HG03039 (cell line): Measurements from ENCODE around the gene ETV6.
"Not testable (repeated sequence)": the region's sequence is repeated elsewhere in the genome, so short reads cannot be mapped to it uniquely, and the experiment has no call there.

Source experiments
- ATAC-seq: cut with Tn5 transposase; IDR thresholded peaks from one replicate; pipeline ENCODE4 v1.9.1; 2021; ENCODE audit warnings: mild to moderate bottlenecking, moderate library complexity; ENCODE audit not compliant: unreplicated experiment

Gene ETV6

DNA sequence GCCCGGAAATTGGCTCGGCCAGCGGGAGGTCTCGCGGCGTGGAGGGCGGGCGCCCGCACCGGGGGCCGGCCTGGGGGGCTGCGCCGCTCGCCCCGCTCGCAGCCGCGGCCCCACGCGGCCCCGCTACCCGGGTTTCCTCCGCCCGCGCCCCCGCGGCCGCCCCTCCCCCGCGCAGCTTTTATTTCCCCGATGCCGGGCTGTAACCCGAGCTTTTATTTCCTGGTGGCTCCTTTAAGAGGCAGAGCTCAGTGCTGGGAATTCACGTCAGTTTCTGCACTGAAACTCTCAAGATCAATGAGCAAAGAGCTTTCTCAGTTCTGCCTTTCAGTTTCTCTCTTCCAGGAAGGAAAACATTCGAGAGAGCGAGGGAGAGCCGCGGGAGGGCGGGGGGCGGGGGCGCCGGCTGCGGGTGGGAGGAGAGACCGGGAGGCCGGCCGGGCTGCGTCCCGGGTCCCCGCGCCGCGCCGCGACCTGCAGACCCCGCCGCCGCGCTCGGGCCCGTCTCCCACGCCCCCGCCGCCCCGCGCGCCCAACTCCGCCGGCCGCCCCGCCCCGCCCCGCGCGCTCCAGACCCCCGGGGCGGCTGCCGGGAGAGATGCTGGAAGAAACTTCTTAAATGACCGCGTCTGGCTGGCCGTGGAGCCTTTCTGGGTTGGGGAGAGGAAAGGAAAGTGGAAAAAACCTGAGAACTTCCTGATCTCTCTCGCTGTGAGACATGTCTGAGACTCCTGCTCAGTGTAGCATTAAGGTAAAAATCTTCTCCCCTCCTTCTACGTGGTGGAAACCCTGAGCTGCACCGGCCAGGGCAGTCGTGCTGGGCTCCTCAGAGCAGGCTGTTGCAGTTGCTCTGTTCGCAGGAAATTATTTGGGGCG, at the start of gene ETV6:
Gene ETV6, plus strand, starts transcription at position 262 of the 873 bp plus-strand sequence. Its CDS starts 454 bp downstream, at position 716.
- ATAC-seq, result peak; percentile 44

DNA sequence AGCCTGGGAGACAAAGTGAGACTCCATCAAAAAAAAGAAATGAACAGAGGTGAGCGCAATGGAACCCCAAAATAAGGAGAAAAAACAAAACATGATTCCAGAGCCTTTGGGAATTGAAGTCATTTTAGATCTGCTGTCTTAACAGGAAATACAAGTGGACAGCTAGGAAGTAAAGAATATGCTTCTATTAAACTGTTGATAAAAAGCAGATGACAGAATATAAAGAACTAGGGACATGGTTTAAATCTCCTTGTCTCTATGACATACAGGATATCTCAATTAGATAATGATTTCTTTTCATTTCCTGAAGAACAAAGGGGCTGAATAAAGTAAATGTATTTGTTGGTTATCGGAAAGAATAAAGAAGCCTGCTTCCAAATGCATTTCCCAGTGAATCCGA, 49.3 kb upstream of the ETV6 start:
- no peak for ATAC-seq

- no peak for ATAC-seq
Observed at GRCh38 chr12:11601647-11602046, 47.8 kb upstream of the ETV6 start.

GRCh38 chr12:11607313-11608081, 42.0 kb upstream of the ETV6 start:
- no peak for ATAC-seq

DNA sequence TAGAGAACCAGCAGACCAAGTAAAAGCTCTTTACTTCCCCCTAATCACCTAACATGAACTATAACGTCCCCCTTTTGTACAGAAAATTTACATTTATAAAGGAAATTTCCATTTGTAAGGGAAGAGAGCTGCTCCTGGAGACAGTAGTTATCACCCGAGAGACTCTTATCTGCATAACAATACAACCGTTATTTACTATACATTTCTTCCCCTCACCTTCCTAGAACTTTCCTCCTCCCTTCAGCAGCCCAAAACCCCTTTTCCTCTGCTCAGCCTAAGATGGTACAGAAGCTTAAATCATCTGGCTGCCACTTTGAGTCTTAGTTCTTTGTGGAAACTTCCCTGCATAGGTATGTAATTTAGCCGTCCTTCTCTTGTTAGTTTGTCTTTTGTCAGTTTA, 40.4 kb upstream of the ETV6 start:
- no peak for ATAC-seq

- no peak for ATAC-seq
Observed at GRCh38 chr12:11615481-11615880, 34.0 kb upstream of the ETV6 start.

GRCh38 chr12:11618046-11618445, 31.4 kb upstream of the ETV6 start:
- ATAC-seq, result no peak

DNA sequence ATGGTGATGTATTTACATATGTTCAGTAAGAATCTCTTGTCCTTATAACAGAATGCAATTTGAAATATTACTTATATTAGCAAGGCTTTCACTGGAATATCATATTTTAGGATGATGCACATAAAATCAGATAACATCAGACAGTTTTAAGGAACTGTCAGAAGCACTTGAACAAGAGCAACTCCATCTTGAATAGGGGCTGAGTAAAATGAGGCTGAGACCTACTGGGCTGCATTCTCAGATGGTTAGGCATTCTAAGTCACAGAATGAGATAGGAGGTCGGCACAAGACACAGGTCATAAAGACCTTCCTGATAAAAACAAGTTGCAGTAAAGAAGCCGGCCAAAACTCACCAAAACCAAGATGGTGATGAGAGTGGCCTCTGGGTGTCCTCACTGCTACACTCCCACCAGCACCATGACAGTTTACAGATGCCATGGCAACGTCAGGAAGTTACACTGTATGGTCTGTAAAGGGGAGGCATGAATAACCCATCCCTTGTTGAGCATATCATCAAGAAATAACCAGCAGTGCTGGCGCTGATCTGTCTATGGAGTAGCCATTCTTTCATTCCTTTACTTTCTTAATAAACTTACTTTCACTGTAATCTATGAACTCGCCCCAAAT, 27.6 kb upstream of the ETV6 start:
- no peak for ATAC-seq

- no peak for ATAC-seq
Observed at GRCh38 chr12:11622876-11623281, 26.6 kb upstream of the ETV6 start.

DNA sequence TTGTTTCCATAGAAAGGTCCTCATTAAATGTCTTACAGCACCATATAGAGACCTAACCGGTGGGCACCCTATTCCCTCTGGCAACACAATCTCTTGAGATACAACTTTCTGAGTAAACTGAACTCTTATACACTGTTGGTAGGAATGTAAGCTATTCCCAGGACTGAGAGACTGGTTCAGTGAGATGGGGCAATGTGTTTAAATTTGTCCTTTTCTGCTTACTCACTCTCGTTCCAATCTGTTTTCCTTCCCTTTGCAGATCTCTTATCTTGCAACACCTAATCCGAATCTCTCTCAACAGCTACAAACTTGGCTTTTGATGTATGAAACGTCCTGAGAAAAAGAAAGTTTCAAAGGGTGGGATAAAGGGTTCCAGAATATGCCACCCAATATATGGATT, 26.1 kb upstream of the ETV6 start:
- ATAC-seq, result no peak

DNA sequence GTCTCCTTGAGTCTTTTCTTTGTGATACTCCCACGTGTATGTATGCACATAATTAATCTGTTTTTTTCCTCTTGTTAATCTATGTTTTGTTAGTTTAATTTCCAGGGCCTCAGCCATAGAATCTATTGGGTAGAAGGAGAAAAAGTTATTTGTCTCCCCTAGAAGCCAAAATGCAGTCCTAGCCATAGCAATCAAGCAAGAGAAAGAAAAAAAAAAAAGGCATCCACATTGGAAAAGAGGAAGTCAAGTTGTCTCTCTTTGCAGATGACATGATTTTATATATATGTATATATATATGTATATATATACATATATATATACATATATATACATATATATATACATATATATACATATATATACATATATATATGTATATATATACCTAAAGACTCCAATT, 25.4 kb upstream of the ETV6 start:
- ATAC-seq, result no peak

- ATAC-seq, result not testable (repeated sequence)
Observed at GRCh38 chr12:11627709-11628108, 21.8 kb upstream of the ETV6 start.

DNA sequence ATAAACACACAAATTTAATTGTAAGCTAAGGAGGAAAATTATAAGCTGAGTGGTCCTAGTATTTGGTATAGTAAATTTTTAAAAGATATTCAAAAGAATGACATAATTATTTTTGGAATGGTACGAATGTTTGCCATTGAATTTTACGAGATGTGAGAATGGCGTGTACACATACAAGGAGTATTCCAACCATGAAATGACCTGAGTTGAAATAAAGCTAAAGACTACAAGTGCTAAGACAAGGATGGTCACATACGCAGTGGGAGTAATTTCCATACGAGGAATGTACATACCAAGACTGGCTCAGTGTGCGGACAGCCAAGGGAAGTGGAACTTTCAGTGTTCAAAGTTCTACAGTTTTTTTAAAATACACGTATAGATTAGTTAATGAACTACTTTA, 21.1 kb upstream of the ETV6 start:
- no peak for ATAC-seq

- no peak for ATAC-seq
Observed at GRCh38 chr12:11630046-11630706, 19.3 kb upstream of the ETV6 start.

DNA sequence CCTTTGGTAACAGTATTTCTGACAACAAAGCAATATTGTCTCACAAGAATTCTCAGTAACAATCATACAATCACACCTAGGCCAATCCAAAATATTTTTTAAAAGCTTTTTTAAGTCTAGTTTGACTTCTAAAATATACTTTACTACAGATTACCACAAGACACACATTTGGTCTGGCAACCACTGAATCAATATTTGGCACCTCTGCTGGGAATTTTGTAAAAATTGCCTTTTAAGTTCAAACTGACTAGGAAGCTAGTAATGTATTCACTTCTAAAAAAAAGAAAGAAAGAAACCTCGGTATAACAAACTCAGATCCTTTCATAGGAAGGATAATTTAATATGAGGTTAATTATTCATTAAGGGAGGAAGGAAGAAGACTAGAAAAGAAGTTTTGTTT, 18.2 kb upstream of the ETV6 start:
- no peak for ATAC-seq

DNA sequence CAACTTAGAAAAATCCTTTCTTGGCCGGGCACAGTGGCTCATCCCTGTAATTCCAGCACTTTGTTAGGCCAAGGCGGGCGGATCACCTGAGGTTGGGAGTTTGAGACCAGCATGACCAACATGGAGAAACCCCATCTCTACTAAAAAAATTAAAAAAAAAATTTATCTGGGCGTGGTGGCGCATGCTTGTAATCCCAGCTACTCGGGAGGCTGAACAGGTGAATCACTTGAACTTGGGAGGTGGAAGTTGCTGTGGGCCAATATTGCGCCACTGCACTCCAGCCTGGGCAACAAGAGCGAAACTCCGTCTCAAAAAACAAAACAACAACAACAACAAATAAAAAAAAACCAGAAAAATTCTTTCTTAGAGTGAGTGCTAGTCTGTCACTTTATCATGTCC, 17.6 kb upstream of the ETV6 start:
- not testable (repeated sequence) for ATAC-seq

DNA sequence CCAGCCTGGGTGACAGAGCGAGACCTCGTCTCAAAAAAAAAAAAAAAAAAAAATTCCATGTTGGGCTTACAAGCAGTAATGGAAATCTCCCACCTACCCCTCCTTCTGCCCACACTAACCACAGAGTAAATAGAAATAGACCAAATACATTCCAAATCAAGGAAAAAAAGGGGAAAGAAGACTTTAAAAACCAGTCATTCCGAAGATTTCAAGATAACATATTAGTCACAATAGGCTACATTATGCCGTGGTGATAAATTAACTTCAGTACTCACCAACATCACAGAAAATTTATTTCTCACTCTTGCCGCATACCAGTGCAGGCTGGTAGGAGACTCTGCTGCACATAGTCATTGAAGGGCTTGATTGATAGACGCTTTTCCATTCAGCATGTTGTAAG, 15.5 kb upstream of the ETV6 start:
- no peak for ATAC-seq

DNA sequence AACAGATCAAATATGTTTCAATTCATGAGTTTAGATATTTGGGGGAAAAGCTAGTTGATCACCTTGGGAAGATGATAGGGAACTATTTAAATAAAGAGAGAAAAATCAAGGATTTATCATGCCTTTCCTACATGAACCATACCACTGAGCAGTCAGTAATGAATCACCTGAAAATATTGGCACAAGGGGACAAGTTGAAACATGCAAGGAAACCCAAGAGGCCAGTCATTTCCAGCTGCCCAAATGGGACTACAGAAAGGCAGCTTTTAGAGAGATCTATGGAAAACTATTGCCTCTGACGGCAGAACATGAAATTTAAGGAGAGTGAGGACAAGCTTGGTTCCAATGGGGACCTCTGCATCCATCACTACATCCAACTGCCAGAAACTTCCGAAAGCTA, 14.1 kb upstream of the ETV6 start:
- ATAC-seq, result no peak

DNA sequence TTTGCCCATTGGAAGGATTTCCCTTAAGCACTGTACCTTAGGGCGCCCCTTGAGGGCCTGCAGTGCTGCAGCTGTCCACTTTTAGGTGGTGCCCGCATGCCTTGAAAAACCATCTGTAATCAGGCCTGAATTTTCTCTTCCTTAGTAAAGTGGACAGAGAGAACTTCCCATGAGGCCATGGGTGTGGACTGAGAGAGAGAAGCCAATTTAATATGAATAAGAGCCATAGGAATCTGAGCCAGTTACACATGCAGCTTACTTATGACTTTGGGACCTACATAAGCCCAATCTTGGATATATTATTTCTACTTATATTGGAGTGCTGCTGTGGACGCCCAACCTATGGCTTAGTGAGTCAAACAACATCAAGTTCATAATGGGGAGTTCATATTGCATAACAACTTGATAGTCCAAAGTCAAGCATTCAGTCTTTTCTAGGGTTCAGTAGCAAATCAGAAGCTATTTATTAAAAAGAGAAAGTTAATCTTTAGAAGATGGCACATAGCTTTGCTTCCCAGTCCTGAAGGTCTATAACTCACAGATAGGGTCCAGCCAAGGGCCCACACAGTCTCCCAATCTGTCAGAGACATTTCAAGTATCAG, 11.1 kb upstream of the ETV6 start:
- no peak for ATAC-seq

DNA sequence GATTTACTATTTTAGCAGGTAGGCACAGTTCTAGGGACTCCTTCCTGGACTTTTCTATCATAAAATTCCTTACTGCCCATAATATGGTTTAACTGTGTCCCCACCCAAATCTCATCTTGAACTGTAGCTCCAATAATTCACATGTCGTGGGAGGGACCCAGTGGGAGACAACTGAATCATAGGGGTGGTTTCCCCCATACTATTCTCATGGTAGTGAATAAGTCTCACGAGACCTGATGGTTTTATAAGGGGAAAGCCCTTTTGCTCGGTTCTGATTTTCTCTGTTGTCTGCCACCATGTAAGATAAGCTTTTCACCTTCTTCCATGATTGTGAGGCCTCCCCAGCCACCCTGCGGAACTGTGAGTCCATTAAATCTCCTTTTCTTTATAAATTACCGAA, 10.0 kb upstream of the ETV6 start:
- no peak for ATAC-seq

- ATAC-seq, result no peak
Observed at GRCh38 chr12:11641522-11641921, 8.0 kb upstream of the ETV6 start.
